Measurements from ENCODE around the gene PIH1D1. TPM values are rescaled to one million over a fixed set of nuclear protein-coding genes. Genes with fewer than 3 reads are reported as not detected.

Gene PIH1D1
- total RNA-seq, 1 donor from 2014 or later, result 84.5 TPM

DNA sequence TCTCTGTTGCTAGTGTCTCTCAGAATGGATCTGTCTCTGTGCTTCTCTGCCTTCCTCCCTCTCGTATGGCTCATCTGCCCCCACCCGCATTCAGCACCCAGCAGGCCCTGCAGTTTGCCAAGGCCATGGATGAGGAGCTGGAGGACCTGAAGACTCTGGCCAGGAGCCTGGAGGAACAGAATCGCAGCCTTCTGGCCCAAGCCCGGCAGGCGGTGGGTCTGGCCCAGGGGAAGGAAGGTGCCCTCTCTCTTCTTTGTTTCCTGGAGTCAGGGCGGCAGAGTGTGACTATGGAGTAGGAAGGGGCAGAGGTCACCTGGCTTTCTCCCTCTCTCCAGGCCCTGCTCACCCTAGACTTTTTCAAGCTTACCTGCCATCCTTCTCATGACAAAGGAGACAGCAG lies 52.7 kb downstream of the PIH1D1 start:
- Mint-ChIP-seq H3K27me3 (ENCODE audit: unreplicated experiment) (peaks cover 9% of the 10 kb centered on the region), H3K9me3 (ENCODE audit: unreplicated experiment) (no peaks in the 10 kb centered on the region), H3K4me1 (ENCODE audit: unreplicated experiment) (peaks cover 13% of the 10 kb centered on the region), H3K27ac (ENCODE audit: unreplicated experiment) (no peak overlapping the region), H3K36me3 (ENCODE audit: unreplicated experiment) (no peaks in the 10 kb centered on the region), H3K4me3 (ENCODE audit: unreplicated experiment) (no peak overlapping the region)
- DNase-seq (ENCODE audit: extremely low spot score, unreplicated experiment), result no peak
- no peak for TF ChIP-seq CTCF (IDR thresholded peaks at IDR 0.05)

- no peaks in the 10 kb centered on the region for H3K9me3 Mint-ChIP-seq (ENCODE audit: unreplicated experiment)
- H3K4me1 Mint-ChIP-seq (ENCODE audit: unreplicated experiment), result peaks cover 5% of the 10 kb centered on the region
- H3K4me3 Mint-ChIP-seq (ENCODE audit: unreplicated experiment), result no peak overlapping the region
- no peak for DNase-seq (ENCODE audit: extremely low spot score, unreplicated experiment)
- TF ChIP-seq CTCF (IDR thresholded peaks at IDR 0.05), result no peak
- no peak overlapping the region for H3K27ac Mint-ChIP-seq (ENCODE audit: unreplicated experiment)
- H3K27me3 Mint-ChIP-seq (ENCODE audit: unreplicated experiment), result peaks cover 9% of the 10 kb centered on the region
- H3K36me3 Mint-ChIP-seq (ENCODE audit: unreplicated experiment), result no peaks in the 10 kb centered on the region
Observed at GRCh38 chr19:49398001-49398615, 53.5 kb downstream of the PIH1D1 start.

- no peak for DNase-seq (ENCODE audit: extremely low spot score, unreplicated experiment)
- no peaks in the 10 kb centered on the region for H3K36me3 Mint-ChIP-seq (ENCODE audit: unreplicated experiment)
- no peak overlapping the region for H3K27ac Mint-ChIP-seq (ENCODE audit: unreplicated experiment)
- no peak for TF ChIP-seq CTCF (IDR thresholded peaks at IDR 0.05)
- H3K4me1 Mint-ChIP-seq (ENCODE audit: unreplicated experiment), result peaks cover 7% of the 10 kb centered on the region
- no peak overlapping the region for H3K4me3 Mint-ChIP-seq (ENCODE audit: unreplicated experiment)
- H3K27me3 Mint-ChIP-seq (ENCODE audit: unreplicated experiment), result peaks cover 12% of the 10 kb centered on the region
- H3K9me3 Mint-ChIP-seq (ENCODE audit: unreplicated experiment), result no peaks in the 10 kb centered on the region
Observed at GRCh38 chr19:49396738-49397505, 54.7 kb downstream of the PIH1D1 start.

Small RNA genes lying within 50 kb of the gene (microRNA-seq; reads per million reads assigned to microRNA genes)
- not detected for gene MIR150 (ENCODE audit: unreplicated experiment)

Other genes with a start within 250 kb of the PIH1D1 start
- 5.3 and 6.0 TPM in 2 replicates for gene SLC6A16, start 126.6 kb downstream of the PIH1D1 start, total RNA-seq
- not detected in 2 replicates for gene CD37, start 116.4 kb downstream of the PIH1D1 start, total RNA-seq
- gene TEAD2, start 89.4 kb downstream of the PIH1D1 start, total RNA-seq, result 93.8 and 98.0 TPM in 2 replicates
- 1.6 and 4.4 TPM in 2 replicates for gene DKKL1, start 87.9 kb downstream of the PIH1D1 start, total RNA-seq
- not detected in 2 replicates for gene KASH5, start 63.6 kb downstream of the PIH1D1 start, total RNA-seq
- gene PTH2, start 28.4 kb downstream of the PIH1D1 start, total RNA-seq, result not detected in 2 replicates
- gene GFY, start 26.4 kb downstream of the PIH1D1 start, total RNA-seq, result not detected in 2 replicates
- gene SLC17A7, start 10.3 kb downstream of the PIH1D1 start, total RNA-seq, result 0.34 and 0.54 TPM in 2 replicates
- gene ALDH16A1, start 1.4 kb upstream of the PIH1D1 start, total RNA-seq, result 31.8 and 34.0 TPM in 2 replicates
- gene FLT3LG, start 22.4 kb upstream of the PIH1D1 start, total RNA-seq, result 10.8 and 11.3 TPM in 2 replicates
- gene RPL13A, start 35.8 kb upstream of the PIH1D1 start, total RNA-seq, result 2,592 and 2,617 TPM in 2 replicates
- gene RPS11, start 44.6 kb upstream of the PIH1D1 start, total RNA-seq, result 1,892 and 1,912 TPM in 2 replicates
- 253 and 278 TPM in 2 replicates for gene FCGRT, start 60.8 kb upstream of the PIH1D1 start, total RNA-seq
- gene RCN3, start 76.2 kb upstream of the PIH1D1 start, total RNA-seq, result 81.3 and 85.0 TPM in 2 replicates
- gene NOSIP, start 128.7 kb upstream of the PIH1D1 start, total RNA-seq, result 58.7 and 66.2 TPM in 2 replicates
- 0.32 and 0.52 TPM in 2 replicates for gene PRRG2, start 129.5 kb upstream of the PIH1D1 start, total RNA-seq
- gene PRR12, start 139.4 kb upstream of the PIH1D1 start, total RNA-seq, result 31.6 and 32.9 TPM in 2 replicates
- 67.4 and 67.7 TPM in 2 replicates for gene RRAS, start 188.3 kb upstream of the PIH1D1 start, total RNA-seq
- 74.9 and 81.9 TPM in 2 replicates for gene SCAF1, start 190.4 kb upstream of the PIH1D1 start, total RNA-seq
- gene IRF3, start 214.0 kb upstream of the PIH1D1 start, total RNA-seq, result 80.9 and 88.9 TPM in 2 replicates
- 23.6 and 29.3 TPM in 2 replicates for gene BCL2L12, start 214.1 kb upstream of the PIH1D1 start, total RNA-seq
- 121 and 126 TPM in 2 replicates for gene PRMT1, start 225.5 kb upstream of the PIH1D1 start, total RNA-seq
- gene ADM5, start 237.8 kb upstream of the PIH1D1 start, total RNA-seq, result 0.73 and 1.5 TPM in 2 replicates
- gene CPT1C, start 239.3 kb upstream of the PIH1D1 start, total RNA-seq, result 44.2 and 48.8 TPM in 2 replicates